ENCODE results near the gene TAS2R3. TPM values are rescaled to one million over a fixed set of nuclear protein-coding genes. Genes with fewer than 3 reads are reported as not detected.

Gene TAS2R3
- total and polyA plus RNA-seq, 9 of the 15 experiments (the other 6 are each of a cell fraction or from before 2014, with no cell fraction given) = 0.37 to 1.9 (median 1.2) TPM; not detected in 2

GRCh38 chr7:141776374-141776773 is 12.5 kb downstream of the TAS2R3 start, which contains the start of gene TAS2R4:
TSS of gene TAS2R4 (plus strand) at chr7:141776674. CDS start at chr7:141778489, 1,815 bp downstream.
- H3K4me3 ChIP-seq = no peak within 1 kb of the TSS
- DNase-seq (ENCODE audit: extremely low read depth in 1 of 4, low spot score in 3 of 4) (no peak), ATAC-seq (no peak), FAIRE-seq (no peak)
- no TSS peak for BruUV-seq (replicated peaks)
- ChIA-PET CTCF (ENCODE audit: low intra/inter-chr PET ratio) (no interaction called here), POLR2A (no interaction called here)
- in situ Hi-C loops (cut with MboI) = no loop called here
- H3K27ac ChIP-seq (ENCODE audit: extremely low read depth, low read depth, low read length) = no peak within 1 kb of the TSS
- no peaks in the 10 kb centered on the region for H3K27me3 ChIP-seq (ENCODE audit: control insufficient read depth in 2 of 2, insufficient read depth in 2 of 2, low read length in 2 of 2)
- no peak within 1 kb of the TSS for H3K9ac ChIP-seq (ENCODE audit: insufficient read depth in 1 of 2, low read depth in 2 of 2, low read length in 2 of 2)
- no peaks in the 10 kb centered on the region for H3K4me1 ChIP-seq (replicated peaks in 1 of 2; ENCODE audit: control insufficient read depth in 2 of 2, insufficient read depth in 2 of 2, low read length in 2 of 2)
- H3K9me1 ChIP-seq (ENCODE audit: control insufficient read depth, insufficient read depth, low read length) = no peaks in the 10 kb centered on the region
- H2AFZ ChIP-seq (ENCODE audit: low read depth, low read length) = no peak within 1 kb of the TSS
- intact Hi-C loops (cut with micrococcal nuclease) = no loop called here
- peaks cover 42% of the 10 kb centered on the region for H3K36me3 ChIP-seq (ENCODE audit: control insufficient read depth, insufficient read depth, low read length)
- H3K4me2 ChIP-seq (ENCODE audit: insufficient read depth, low read length) = no peak within 1 kb of the TSS
- no peaks in the 10 kb centered on the region for H3K79me2 ChIP-seq (ENCODE audit: control insufficient read depth, insufficient read depth, low read length)
- no peaks in the 10 kb centered on the region for H4K20me1 ChIP-seq (replicated peaks; ENCODE audit: control insufficient read depth, insufficient read depth, low read length)
- 87% methylated on average over 1 of the region's 1 CpG for WGBS (ENCODE audit: insufficient coverage, low coverage, missing lambda C conversion rate)
- no peaks in the 10 kb centered on the region for H3K9me3 ChIP-seq (replicated peaks; ENCODE audit: control insufficient read depth, insufficient read depth, low read depth, low read length)
- TF ChIP-seq MTF1 (CRISPR knock-in tag; IDR thresholded peaks at IDR 0.05; ENCODE audit: borderline replicate concordance) (no peak), ZBTB8A (IDR thresholded peaks at IDR 0.05; ENCODE audit: partially characterized antibody) (no peak), ASH1L (IDR thresholded peaks at IDR 0.05; ENCODE audit: borderline replicate concordance, low read depth, partially characterized antibody) (no peak), ILF3 (IDR thresholded peaks at IDR 0.05; ENCODE audit: borderline replicate concordance) (no peak), NEUROD1 (IDR thresholded peaks at IDR 0.05; ENCODE audit: borderline replicate concordance, low read depth, low read length, partially characterized antibody) (no peak), ZNF436 (CRISPR knock-in tag; IDR thresholded peaks at IDR 0.05) (no peak), ZNF445 (CRISPR knock-in tag; IDR thresholded peaks at IDR 0.05; ENCODE audit: low read depth) (no peak), ZNF24 (IDR thresholded peaks at IDR 0.05) (no peak), FOXP4 (CRISPR knock-in tag; IDR thresholded peaks at IDR 0.05; ENCODE audit: borderline replicate concordance) (no peak), PRDM10 (IDR thresholded peaks at IDR 0.05; ENCODE audit: partially characterized antibody) (no peak), ZNF449 (CRISPR knock-in tag; IDR thresholded peaks at IDR 0.05) (no peak), TFE3 (CRISPR knock-in tag; IDR thresholded peaks at IDR 0.05) (no peak), GABPB1 (CRISPR knock-in tag; IDR thresholded peaks at IDR 0.05) (no peak), KLF10 (CRISPR knock-in tag; IDR thresholded peaks at IDR 0.05) (no peak)
